DMS53 treated with DMSO at 0.1 percent for 48 hours (cell line): ENCODE measurements around the gene PLCD1.
"Not testable (repeated sequence)": the region's sequence is repeated elsewhere in the genome, so short reads cannot be mapped to it uniquely, and the experiment has no call there.

Experiments
- DNase-seq: peaks from one replicate; lab custom pipeline; 2025; ENCODE audit not compliant: unreplicated experiment; lab: John Stamatoyannopoulos, UW

Gene PLCD1

GRCh38 chr3:37988376-37988775 is 41.1 kb downstream of the PLCD1 start:
- not testable (repeated sequence) for DNase-seq

- no peak for DNase-seq
Measured at GRCh38 chr3:37987751-37988179, 41.7 kb downstream of the PLCD1 start.

- DNase-seq, result no peak
Measured at GRCh38 chr3:37987315-37987697, 42.1 kb downstream of the PLCD1 start.

GRCh38 chr3:37986479-37987314 is 42.7 kb downstream of the PLCD1 start:
- DNase-seq, result peak; percentile 11

GRCh38 chr3:37985637-37986320 is 43.7 kb downstream of the PLCD1 start:
- no peak for DNase-seq

GRCh38 chr3:37984596-37984995 is 44.8 kb downstream of the PLCD1 start:
- DNase-seq, result no peak

- DNase-seq, result no peak
Measured at GRCh38 chr3:37984051-37984450, 45.4 kb downstream of the PLCD1 start.

- no peak for DNase-seq
Measured at GRCh38 chr3:37982331-37982730, 47.1 kb downstream of the PLCD1 start.

- no peak for DNase-seq
Measured at GRCh38 chr3:37981348-37981664, 48.1 kb downstream of the PLCD1 start.

GRCh38 chr3:37980462-37981347 is 48.7 kb downstream of the PLCD1 start:
- no peak for DNase-seq

- DNase-seq, result no peak
Measured at GRCh38 chr3:37979541-37980461, 49.6 kb downstream of the PLCD1 start.

- DNase-seq, result no peak
Measured at GRCh38 chr3:37974121-37975083, 55.0 kb downstream of the PLCD1 start.

GRCh38 chr3:37973246-37974054 is 56.0 kb downstream of the PLCD1 start:
- DNase-seq, result no peak

GRCh38 chr3:37972056-37972455 is 57.4 kb downstream of the PLCD1 start:
- DNase-seq, result not testable (repeated sequence)

- no peak for DNase-seq
Measured at GRCh38 chr3:37971467-37971866, 58.0 kb downstream of the PLCD1 start.

GRCh38 chr3:37970802-37971201 is 58.6 kb downstream of the PLCD1 start:
- DNase-seq, result no peak

- no peak for DNase-seq
Measured at GRCh38 chr3:37969596-37970100, 59.8 kb downstream of the PLCD1 start.
